ENCODE results near the gene EYA4.

The EYA4 gene

GRCh38 chr6:133424359-133424758 is 183.2 kb downstream of the EYA4 start:
- no peak for DNase-seq (ENCODE audit: low read depth)
- H3K4me3 ChIP-seq (ENCODE audit: low read depth, low read length) = no peak overlapping the region

DNA sequence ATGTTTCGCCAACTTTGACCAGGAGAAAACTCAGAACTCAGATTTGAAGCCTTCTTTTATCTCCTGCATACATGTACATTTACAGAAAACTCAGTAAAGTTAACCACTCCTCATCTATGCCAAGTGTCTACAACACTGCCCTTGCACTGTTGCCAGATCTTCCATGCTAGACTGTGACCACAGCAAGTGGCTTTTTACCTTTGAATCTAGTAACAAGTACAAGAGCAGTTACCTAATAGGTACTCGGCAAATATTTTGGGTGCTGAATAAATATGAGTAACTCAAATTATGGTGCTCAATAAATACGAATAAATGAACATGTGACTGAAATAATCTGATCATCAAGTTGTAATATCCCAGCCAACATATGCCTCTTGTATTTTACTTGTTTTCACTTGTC is 184.9 kb downstream of the EYA4 start:
- DNase-seq (ENCODE audit: low read depth) = no peak
- no peak overlapping the region for H3K4me3 ChIP-seq (ENCODE audit: low read depth, low read length)

- no peak for DNase-seq (ENCODE audit: low read depth)
- H3K4me3 ChIP-seq (ENCODE audit: low read depth, low read length) = no peak overlapping the region
Observed at GRCh38 chr6:133428295-133428694, 187.1 kb downstream of the EYA4 start.

DNA sequence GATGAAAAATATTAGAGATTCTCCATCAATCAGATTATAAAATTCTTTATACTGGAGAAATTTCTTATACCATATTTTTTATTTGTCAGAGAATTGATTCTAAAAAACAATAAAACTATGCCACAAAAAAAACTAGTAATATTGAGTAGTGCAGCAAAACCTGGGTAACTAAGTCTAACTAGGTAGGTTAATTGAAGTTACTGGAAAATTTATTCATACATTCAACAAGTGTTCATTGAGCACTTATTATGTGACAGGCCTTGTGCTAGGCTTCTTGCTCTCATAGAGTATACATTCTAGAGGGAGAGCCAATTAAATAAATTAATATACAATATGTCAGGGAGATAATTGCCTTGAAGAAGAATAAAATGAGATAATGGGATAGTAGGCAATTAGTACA is 189.4 kb downstream of the EYA4 start:
- no peak for DNase-seq (ENCODE audit: low read depth)
- no peak overlapping the region for H3K4me3 ChIP-seq (ENCODE audit: low read depth, low read length)

DNA sequence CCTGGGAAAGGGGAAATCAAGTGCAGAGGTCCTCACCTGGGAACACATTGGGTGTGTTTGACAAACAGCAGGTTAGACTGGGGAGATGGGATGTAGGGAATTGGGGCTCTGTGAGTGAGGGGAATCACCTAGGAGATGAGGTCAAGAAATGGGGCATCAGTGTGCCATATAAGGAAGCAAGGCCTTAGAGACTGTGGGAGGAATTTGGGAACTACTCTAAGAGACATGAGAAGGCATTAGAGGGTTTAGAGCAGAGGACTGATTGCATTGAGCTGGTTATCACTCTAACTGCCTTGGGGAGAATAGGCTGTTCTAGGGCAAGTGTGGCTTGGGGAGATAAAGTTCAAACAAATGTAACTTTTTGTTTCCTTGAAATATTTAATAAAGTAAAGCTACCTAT is 189.9 kb downstream of the EYA4 start:
- no peak for DNase-seq (ENCODE audit: low read depth)

GRCh38 chr6:133432021-133432989 is 191.1 kb downstream of the EYA4 start:
- H3K4me3 ChIP-seq (ENCODE audit: low read depth, low read length) = no peak overlapping the region
- peak; percentile 59 for DNase-seq (ENCODE audit: low read depth)

More for the DNA sequence above, 189.9 kb downstream of the EYA4 start:
- H3K4me3 ChIP-seq (ENCODE audit: low read depth, low read length) = no peak overlapping the region

DNA sequence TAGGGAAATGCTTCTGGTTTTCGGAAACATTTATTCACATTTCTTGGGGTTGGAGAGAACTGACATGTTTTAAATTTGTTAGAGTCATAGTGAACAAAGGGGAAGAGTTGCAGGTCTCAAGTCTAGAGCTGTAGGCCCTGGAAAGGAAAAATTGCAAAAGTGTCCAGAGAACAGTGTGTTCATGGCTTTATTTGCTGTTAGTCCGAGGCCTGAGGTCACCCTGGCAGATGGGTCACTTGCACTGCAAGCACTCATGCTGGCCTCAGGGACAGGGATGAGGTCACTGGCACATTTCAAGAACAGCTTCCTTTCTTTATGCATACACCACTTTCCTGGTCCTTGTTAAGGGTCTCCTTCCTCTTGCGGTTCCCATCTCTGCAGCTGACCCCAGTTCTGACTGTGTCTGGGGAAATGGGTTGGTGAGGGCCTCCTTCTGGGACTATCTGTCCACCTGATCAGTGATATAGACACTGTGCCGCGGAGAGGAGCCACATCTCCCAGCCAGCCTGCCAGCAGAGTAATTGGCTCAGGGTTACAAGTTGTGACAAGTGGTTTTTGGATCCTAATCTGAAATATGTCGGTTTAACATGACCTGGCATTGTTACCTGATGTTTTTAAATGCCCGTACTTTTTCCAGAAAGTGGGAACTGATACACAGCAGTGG is 194.0 kb downstream of the EYA4 start:
- no peak for DNase-seq (ENCODE audit: low read depth)
- no peak overlapping the region for H3K4me3 ChIP-seq (ENCODE audit: low read depth, low read length)

DNA sequence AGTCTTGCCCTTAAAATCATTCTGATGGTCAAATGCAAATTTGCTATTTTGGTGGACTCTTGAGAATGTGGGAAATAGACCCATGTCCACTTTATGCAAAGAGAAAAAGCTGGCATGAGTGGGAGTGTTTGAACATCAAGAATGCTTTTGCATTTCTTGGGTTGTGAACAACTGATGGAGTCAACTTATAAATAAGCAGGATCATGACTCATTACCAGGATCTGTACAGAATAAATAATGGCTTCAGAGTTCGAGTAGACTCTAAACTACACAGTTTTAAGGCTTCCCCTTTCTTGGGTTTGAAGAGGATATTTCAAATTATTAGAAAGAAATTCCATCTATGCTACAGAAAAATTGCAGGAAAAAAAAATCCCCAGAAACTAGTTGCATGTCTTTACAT is 195.5 kb downstream of the EYA4 start:
- no peak overlapping the region for H3K4me3 ChIP-seq (ENCODE audit: low read depth, low read length)
- DNase-seq (ENCODE audit: low read depth) = peak; percentile 8

DNA sequence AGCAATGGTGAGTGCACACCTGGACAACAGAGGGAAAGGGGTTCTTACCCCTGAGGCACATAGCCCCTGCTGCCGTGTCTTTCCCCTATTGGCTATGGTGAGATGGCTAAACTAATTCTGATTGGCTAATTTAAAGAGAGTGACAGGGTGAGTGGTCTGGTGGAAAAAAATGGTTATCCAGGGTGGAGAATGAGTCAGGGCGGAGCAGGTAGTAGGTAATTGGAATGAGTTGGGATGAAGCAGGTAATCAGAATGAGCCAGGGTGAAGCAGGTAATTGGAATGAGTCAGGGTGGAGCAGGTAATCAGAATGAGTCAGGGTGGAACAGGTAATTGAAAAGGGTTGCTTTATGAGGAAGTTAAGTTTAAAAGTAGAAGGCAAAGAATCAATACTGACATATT is 200.3 kb downstream of the EYA4 start:
- DNase-seq (ENCODE audit: low read depth) = no peak
- H3K4me3 ChIP-seq (ENCODE audit: low read depth, low read length) = no peak overlapping the region

DNA sequence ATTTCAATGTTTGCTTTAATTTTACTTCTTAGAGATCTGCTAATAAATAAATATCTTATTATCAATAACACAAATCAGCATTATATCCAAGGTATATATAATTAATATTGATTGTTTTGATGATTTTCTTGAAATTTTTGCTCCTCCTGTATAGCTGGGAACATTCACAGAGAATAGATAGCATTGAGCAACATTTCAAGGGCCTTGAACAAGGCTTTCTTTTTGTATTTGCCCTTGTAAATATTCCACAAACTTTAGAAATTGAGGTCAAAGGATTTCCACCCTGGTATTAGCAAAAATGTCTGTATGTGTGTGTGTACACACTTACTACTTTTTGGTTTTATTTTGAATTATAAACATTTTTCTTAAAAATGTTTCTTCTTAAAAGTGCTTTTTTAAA is 205.6 kb downstream of the EYA4 start:
- no peak for DNase-seq (ENCODE audit: low read depth)
- H3K4me3 ChIP-seq (ENCODE audit: low read depth, low read length) = no peak overlapping the region

- H3K4me3 ChIP-seq (ENCODE audit: low read depth, low read length) = no peak overlapping the region
- peak; percentile 49 for DNase-seq (ENCODE audit: low read depth)
Observed at GRCh38 chr6:133447924-133448323, 206.8 kb downstream of the EYA4 start.

- H3K4me3 ChIP-seq (ENCODE audit: low read depth, low read length) = no peak overlapping the region
- DNase-seq (ENCODE audit: low read depth) = no peak
Observed at GRCh38 chr6:133456439-133456838, 215.3 kb downstream of the EYA4 start.

- H3K4me3 ChIP-seq (ENCODE audit: low read depth, low read length) = no peak overlapping the region
- no peak for DNase-seq (ENCODE audit: low read depth)
Observed at GRCh38 chr6:133456944-133457343, 215.8 kb downstream of the EYA4 start.

GRCh38 chr6:133460101-133460500 is 218.9 kb downstream of the EYA4 start:
- no peak overlapping the region for H3K4me3 ChIP-seq (ENCODE audit: low read depth, low read length)
- DNase-seq (ENCODE audit: low read depth) = no peak

GRCh38 chr6:133463790-133464189 is 222.6 kb downstream of the EYA4 start:
- DNase-seq (ENCODE audit: low read depth) = no peak
- no peak overlapping the region for H3K4me3 ChIP-seq (ENCODE audit: low read depth, low read length)

DNA sequence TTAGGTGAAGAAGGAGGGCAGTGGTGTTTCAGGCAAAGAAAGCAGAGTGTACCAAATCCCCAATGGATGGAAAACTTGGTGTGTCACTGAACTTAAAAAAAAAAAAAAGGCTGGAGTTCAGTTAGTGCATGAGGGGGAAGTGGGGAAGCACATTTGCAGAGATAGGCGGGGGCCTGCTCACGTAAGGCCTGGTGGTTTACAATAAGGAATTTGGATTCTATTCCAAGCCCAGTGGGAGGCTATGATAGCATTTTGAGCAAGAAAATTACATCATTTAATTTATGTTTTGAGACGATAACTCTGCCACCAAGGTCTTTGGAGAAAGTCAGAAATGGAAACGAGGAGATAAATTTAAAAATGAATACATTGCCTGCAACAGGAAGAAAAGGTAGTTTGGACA is 225.5 kb downstream of the EYA4 start:
- no peak for DNase-seq (ENCODE audit: low read depth)
- no peak overlapping the region for H3K4me3 ChIP-seq (ENCODE audit: low read depth, low read length)

- H3K4me3 ChIP-seq (ENCODE audit: low read depth, low read length) = no peak overlapping the region
- DNase-seq (ENCODE audit: low read depth) = no peak
Observed at GRCh38 chr6:133467231-133467981, 226.2 kb downstream of the EYA4 start.

- DNase-seq (ENCODE audit: low read depth) = no peak
- H3K4me3 ChIP-seq (ENCODE audit: low read depth, low read length) = no peak overlapping the region
Observed at GRCh38 chr6:133467982-133468380, 226.8 kb downstream of the EYA4 start.

GRCh38 chr6:133468591-133468990 is 227.4 kb downstream of the EYA4 start:
- no peak overlapping the region for H3K4me3 ChIP-seq (ENCODE audit: low read depth, low read length)

GRCh38 chr6:133474516-133474915 is 233.4 kb downstream of the EYA4 start:
- DNase-seq (ENCODE audit: low read depth) = no peak
- no peak overlapping the region for H3K4me3 ChIP-seq (ENCODE audit: low read depth, low read length)

More at GRCh38 chr6:133468591-133468990, 227.4 kb downstream of the EYA4 start:
- no peak for DNase-seq (ENCODE audit: low read depth)
